Measurements from ENCODE around the gene AKAP8L.
A peak's percentile ranks its signal among the peaks of the same experiment; 100 is the strongest.

Gene AKAP8L

GRCh38 chr19:15452111-15453047 lies 33.6 kb upstream of the AKAP8L start:
- H3K4me3 ChIP-seq (ENCODE audit: low read depth, low read length) = no peak overlapping the region
- TF ChIP-seq CTCF (IDR thresholded peaks at IDR 0.05; ENCODE audit: borderline replicate concordance, insufficient read depth, low read depth, low read length) = no peak

GRCh38 chr19:15450528-15450890 lies 31.7 kb upstream of the AKAP8L start:
- H3K4me3 ChIP-seq (ENCODE audit: low read depth, low read length) = no peak overlapping the region
- no peak for TF ChIP-seq CTCF (IDR thresholded peaks at IDR 0.05; ENCODE audit: borderline replicate concordance, insufficient read depth, low read depth, low read length)

GRCh38 chr19:15449620-15450527 lies 31.1 kb upstream of the AKAP8L start, which contains the start of gene WIZ:
WIZ (minus strand) TSS chr19:15449956; CDS start chr19:15448307, 1,649 bp downstream.
- peak within 1 kb of the TSS; percentile 49 for H3K4me3 ChIP-seq (ENCODE audit: low read depth, low read length)
- TF ChIP-seq CTCF (IDR thresholded peaks at IDR 0.05; ENCODE audit: borderline replicate concordance, insufficient read depth, low read depth, low read length) = no peak

- H3K4me3 ChIP-seq (ENCODE audit: low read depth, low read length) = peak overlapping the region; percentile 49
- no peak for TF ChIP-seq CTCF (IDR thresholded peaks at IDR 0.05; ENCODE audit: borderline replicate concordance, insufficient read depth, low read depth, low read length)
Observed at GRCh38 chr19:15448778-15449619, 30.2 kb upstream of the AKAP8L start.

- no peak for TF ChIP-seq CTCF (IDR thresholded peaks at IDR 0.05; ENCODE audit: borderline replicate concordance, insufficient read depth, low read depth, low read length)
- H3K4me3 ChIP-seq (ENCODE audit: low read depth, low read length) = no peak overlapping the region
Observed at GRCh38 chr19:15448044-15448777, 29.4 kb upstream of the AKAP8L start.

GRCh38 chr19:15447057-15447456 lies 28.3 kb upstream of the AKAP8L start:
- no peak for TF ChIP-seq CTCF (IDR thresholded peaks at IDR 0.05; ENCODE audit: borderline replicate concordance, insufficient read depth, low read depth, low read length)

More at GRCh38 chr19:15447057-15447456, 28.3 kb upstream of the AKAP8L start:
- no peak overlapping the region for H3K4me3 ChIP-seq (ENCODE audit: low read depth, low read length)
